Hepatocyte (in vitro differentiated cells): ENCODE measurements around the gene TNFAIP2.
A peak's percentile ranks its signal among the peaks of the same experiment; 100 is the strongest.

Experiments used
- CTCF ChIP-seq: fragments of 200-600 bp; sonication (generic); IDR thresholded peaks from 2 replicates; pipeline ENCODE4 v1.5.1; 2016; ENCODE audit warnings: antibody characterized with exemption, mild to moderate bottlenecking; ENCODE audit not compliant: poor library complexity
- EZH2 ChIP-seq: fragments of 200-600 bp; sonication (generic); IDR thresholded peaks from 2 replicates; pipeline ENCODE4 v1.6.1; 2016; ENCODE audit warnings: antibody characterized with exemption, mild to moderate bottlenecking, borderline replicate concordance
- EZH2phosphoT487 ChIP-seq: fragments of 200-600 bp; sonication (generic); IDR thresholded peaks from one replicate; pipeline ENCODE4 v1.6.1; 2018; ENCODE audit warnings: antibody characterized with exemption, mild to moderate bottlenecking, low read depth, moderate library complexity; ENCODE audit not compliant: unreplicated experiment, severe bottlenecking

- no peak for TF ChIP-seq CTCF
- peak; percentile 44 for TF ChIP-seq EZH2
- TF ChIP-seq EZH2phosphoT487: no peak
Measured at GRCh38 chr14:103122947-103123633, at the start of gene TNFAIP2.
